GM12878 (cell line): Measurements from ENCODE around the gene DENND1B.

Source experiments
- EP300 ChIP-seq, 2 experiments: fragments of 150-350 bp in 1 of 2; IDR thresholded peaks; 2 replicates each; pipeline ENCODE4 v1.6.1; 2011 to 2012; ENCODE audit warnings: low read depth in 2 of 2, low read length in 2 of 2, borderline replicate concordance in 1 of 2, improper control_type of control experiment in 1 of 2, inconsistent platforms in 1 of 2; ENCODE audit not compliant: control insufficient read depth in 1 of 2
- EZH2 ChIP-seq: IDR thresholded peaks from 2 replicates; pipeline ENCODE4 v1.6.1; 2012; ENCODE audit warnings: low read depth, mild to moderate bottlenecking, control low read depth, inconsistent platforms, low read length, borderline replicate concordance; ENCODE audit not compliant: control insufficient read depth
- SMAD1 ChIP-seq: fragments of 450-650 bp; IDR thresholded peaks from 2 replicates; pipeline ENCODE4 v1.6.1; 2018; ENCODE audit warnings: mild to moderate bottlenecking, low read depth; ENCODE audit not compliant: partially characterized antibody

- TF ChIP-seq EZH2: no peak
- no peak for TF ChIP-seq EP300 (IDR thresholded peaks at IDR 0.05; ENCODE audit: borderline replicate concordance in 1 of 2, control insufficient read depth in 1 of 2, low read depth in 2 of 2, low read length in 2 of 2)
- TF ChIP-seq SMAD1: no peak
These were observed 32.6 kb upstream of the DENND1B start for GRCh38 chr1:197807739-197808453.
